Bone marrow (tissue), 2 donors: ENCODE results near the gene AKR1C2.
"Not testable (repeated sequence)": the region's sequence is repeated elsewhere in the genome, so short reads cannot be mapped to it uniquely, and the experiment has no call there.

ENCODE experiments used
- DNase-seq, 2 donors: peaks; one replicate each; lab custom pipeline; 2025; lab: John Stamatoyannopoulos, UW

Gene AKR1C2

GRCh38 chr10:5003127-5004029, at the start of gene AKR1C2:
Gene AKR1C2, minus strand, starts transcription at chr10:5003857. Its CDS starts 22 bp downstream, at chr10:5003835.
- DNase-seq, result not testable (repeated sequence)

DNA sequence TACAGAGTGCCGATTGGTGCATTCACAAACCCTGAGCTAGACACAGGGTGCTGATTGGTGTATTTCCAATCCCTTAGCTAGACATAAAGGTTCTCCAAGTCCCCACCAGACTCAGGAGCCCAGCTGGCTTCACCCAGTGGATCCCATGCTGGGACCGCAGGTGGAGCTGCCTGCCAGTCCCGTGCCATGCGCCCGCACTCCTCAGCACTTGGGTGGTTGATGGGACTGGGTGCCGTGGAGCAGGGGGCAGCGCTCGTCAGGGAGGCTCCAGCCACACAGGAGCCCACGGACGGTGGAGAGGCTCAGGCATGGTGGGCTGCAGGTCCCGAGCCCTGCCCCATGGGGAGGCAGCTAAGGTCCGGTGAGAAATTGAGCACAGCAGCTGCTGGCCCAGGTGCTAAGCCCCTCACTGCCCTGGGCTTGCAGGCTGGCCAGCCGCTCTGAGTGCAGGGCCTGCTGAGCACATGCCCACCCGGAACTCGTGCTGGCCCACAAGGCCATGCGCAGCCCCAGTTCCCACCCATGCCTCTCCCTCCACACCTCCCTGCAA, 49.4 kb upstream of the AKR1C2 start:
- not testable (repeated sequence) for DNase-seq

DNA sequence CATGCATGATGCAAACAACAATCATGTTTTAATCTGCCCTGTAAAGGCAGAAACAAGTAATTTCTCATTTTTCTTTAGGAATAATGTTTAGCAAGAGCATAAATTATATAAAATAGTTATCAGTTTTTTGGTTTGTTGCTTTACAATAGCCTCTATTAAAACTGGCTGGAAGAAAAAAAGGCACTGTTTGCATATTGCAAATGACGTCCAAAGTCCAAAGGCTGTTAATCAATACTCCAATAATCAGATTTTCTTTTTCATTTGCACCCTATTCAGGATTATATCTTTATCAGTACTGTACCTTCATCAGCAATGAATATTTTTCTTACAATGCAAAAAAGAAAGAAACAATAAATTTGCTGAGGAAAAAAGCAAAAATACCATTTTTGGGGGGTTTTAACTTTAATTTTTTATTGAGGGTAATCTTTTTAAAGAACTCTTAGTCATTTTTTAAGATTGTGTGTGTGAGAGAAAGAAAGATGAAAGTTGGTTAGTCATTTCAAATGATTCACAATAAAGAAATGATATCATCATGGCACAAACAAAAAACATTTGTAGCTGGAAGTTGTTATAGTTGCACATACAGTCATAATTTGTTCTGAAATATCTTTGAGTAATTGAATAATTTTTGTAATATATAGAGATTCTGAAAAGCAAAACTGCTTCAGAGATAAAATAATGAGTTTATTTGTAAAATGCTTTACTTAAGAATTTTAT, 44.4 kb upstream of the AKR1C2 start:
- DNase-seq, result no peak

DNA sequence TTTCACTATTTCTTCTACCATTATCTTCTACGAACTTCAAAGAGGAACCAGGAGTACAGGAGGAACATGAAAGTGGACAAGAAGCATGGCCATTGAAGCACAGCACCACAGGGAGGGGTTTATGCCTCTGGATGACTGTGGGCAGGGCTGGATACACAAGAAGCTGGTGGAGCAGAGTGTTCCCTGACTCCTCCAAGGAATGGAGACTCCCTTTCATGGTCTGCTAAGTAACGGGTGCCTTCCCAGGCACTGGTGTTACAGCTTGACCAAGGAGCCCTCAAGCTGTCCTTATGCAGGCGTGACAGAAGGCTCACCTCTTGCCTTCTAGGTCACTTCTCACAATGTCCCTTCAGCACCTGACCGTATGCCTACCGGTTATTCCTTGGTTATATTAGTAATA, 43.4 kb upstream of the AKR1C2 start:
- not testable (repeated sequence) for DNase-seq

GRCh38 chr10:5046410-5046809, 42.8 kb upstream of the AKR1C2 start:
- DNase-seq, result no peak

DNA sequence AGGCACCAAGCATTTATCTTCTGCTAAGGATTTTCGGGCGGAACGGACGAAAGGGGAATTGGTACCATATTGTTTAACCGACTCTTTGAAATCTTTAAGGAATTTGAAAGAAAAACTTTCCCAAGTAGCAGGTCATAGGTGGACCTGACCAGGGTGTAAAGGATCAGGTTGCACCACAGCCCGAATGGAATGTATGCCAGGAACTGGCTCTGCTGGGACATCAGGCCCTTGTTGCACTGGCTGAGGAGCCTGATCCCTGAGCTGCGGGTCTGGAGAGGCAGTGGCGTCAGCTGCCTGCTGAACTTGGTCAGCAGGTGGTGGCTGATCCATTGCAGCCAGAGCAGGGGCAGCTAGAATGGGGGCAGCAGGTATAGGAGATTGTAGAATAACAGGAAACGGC, 41.4 kb upstream of the AKR1C2 start:
- DNase-seq, result no peak

GRCh38 chr10:5043716-5044115, 40.1 kb upstream of the AKR1C2 start:
- DNase-seq, result no peak

- no peak for DNase-seq
Observed at GRCh38 chr10:5042922-5043321, 39.3 kb upstream of the AKR1C2 start.

GRCh38 chr10:5041471-5042023, 37.9 kb upstream of the AKR1C2 start:
- no peak for DNase-seq

DNA sequence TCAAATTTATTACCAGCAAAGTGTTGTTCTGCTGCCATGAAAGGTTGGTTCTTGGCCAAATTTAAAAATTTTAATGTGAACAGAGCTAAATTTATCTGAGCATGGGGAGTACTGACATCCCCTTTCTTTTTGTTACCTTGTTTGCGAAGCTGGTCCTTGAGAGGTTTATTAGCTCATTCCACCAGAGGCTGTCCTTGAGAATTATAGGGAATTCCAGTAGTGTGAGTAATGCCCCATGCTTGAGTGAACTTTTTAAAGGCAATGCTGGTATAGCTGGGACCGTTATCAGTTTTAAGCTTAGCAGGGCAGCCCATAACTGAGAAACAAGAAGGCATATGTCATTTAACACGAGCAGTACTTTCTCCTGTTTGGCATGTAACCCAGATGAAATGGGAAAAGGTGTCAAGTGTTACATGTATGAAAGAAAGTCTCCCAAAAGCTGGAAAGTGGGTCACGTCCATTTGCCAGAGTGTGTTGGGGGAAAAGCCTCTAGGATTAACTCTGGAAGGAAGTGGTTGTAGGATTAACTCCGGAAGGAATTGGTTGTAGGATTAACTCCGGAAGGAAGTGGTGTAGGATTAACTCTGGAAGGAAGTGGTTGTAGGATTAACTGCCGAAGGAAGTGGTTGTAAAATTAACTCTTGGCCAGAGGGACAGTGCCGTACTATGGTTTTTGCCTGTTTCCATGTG, 37.3 kb upstream of the AKR1C2 start:
- no peak for DNase-seq

DNA sequence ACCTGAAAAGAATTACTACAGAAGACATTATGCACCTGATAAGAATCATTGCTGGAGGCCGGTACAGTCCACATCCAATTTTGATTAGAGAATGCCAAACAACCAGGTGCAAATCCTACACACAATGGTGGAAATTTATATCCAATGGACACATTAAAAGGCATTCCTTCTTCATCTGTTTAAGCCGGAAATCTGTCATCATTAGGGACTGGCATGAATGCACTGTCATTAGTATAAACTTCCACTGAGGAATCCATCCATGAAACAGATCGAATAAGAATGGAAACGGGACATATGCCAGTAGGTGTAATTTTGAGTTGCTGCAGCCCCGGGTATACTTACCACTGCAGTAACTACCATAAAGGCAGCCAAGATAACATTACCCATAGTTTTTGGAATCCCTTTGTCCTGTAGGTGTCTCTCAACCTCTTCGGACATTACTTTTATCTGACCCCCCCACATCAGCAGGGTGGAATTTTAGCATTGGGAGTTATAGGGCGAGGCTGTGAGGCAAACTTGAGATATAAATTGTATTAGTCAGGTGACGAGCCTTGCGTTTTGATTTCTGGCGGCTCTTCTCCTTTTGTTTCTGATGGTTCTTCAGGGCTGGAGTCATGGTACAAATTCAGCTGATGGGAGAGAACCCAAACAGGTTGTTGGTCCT, 36.5 kb upstream of the AKR1C2 start:
- no peak for DNase-seq

- DNase-seq, result no peak
Observed at GRCh38 chr10:5038733-5039132, 35.1 kb upstream of the AKR1C2 start.

DNA sequence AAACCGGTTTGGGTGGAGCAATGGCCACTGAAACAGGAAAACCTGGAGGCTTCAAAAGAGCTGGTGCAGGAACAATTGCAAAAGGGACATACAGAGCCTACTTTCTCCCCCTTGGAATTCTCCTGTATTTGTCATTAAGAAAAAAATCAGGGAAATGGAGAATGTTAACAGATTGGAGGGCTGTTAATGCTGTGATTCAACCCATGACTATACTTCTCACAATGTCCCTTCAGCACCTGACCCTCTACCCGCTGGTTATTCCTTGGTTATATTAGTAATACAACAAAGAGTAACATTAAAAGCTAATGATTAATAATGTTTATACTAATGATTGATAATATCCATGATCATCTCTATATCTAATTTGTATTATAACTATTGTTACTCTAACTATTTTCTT, 34.4 kb upstream of the AKR1C2 start:
- DNase-seq, result no peak

- no peak for DNase-seq
Observed at GRCh38 chr10:5036511-5036910, 32.9 kb upstream of the AKR1C2 start.

DNA sequence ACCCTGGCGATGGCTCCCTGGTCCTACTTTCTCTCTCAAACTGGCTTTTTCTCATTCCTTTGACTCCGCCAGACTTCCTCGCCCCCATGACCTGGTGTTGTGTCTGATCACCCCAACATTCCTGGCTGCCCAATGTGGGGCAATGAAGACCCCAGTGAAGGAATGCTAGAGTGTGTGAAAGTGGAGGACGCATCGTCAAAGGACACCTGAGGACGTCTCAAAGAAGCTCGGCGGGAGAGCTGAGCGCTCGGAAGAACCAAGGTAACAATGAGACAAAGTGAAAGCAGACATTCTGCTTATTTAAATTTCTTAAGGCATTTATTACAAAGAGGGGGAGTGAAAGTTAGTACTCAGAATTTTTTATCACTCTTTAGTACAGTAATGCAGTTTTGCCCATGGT, 31.7 kb upstream of the AKR1C2 start:
- no peak for DNase-seq

- DNase-seq, result no peak
Observed at GRCh38 chr10:5034588-5034987, 30.9 kb upstream of the AKR1C2 start.

DNA sequence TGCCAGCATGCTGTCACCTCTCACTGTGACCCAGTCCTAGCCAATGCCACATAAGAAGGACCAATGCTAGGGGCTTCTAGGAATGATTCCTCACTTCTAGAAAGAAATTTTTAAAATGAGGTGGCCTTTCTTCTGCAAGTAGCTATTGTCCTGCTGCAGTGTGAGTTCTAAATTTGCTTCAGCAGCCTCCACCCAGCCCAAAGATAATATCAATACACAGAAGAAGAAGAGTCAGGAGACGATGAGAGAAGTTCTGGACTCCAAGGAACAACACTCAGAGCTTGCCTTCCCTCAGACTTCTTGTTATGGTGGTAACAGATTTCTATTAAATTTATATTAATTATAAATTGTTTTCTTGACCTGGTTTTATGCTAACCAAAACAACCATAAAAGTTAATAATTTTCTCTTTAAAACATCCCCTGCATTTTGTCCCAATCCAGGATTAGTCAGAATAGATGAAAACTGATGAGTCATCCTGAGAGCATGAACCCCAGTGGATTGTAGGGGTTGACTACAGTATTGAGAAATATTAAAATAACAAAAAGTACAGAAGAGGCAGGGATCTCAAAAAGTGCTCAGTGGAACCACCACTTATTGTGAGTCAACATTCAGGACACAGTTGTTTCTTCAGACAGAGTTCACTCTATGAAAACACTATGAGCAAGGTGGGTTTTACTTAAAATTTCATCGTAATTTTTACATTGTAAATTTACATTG, 29.6 kb upstream of the AKR1C2 start:
- DNase-seq, result no peak

- DNase-seq, result not testable (repeated sequence)
Observed at GRCh38 chr10:5032444-5032843, 28.8 kb upstream of the AKR1C2 start.

DNA sequence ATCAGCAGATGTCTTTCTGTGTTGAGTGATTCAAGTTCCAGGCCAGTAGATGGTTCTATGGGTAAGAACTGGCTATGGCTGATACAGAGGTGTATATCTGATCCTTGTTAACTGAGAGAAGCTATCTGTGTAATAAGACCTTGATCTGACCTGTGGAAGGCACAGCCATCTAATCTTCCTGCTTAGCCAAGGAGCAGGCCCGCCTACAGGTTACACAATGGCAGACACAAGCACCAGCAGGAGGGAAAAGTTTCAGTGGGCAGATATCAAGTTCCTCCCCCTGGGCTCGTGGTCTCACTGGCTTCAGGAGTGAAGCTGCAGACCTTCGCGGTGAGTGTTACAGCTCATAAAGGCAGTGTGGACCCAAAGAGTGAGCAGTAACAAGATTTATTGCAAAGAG, 27.9 kb upstream of the AKR1C2 start:
- DNase-seq, result not testable (repeated sequence)

- DNase-seq, result no peak
Observed at GRCh38 chr10:5030989-5031388, 27.3 kb upstream of the AKR1C2 start.

GRCh38 chr10:5025461-5025881, 21.8 kb upstream of the AKR1C2 start:
- DNase-seq, result peak in 1 of 2 donors; percentile 52
